Hypothalamus (tissue), 51 donors: Measurements from ENCODE around the gene ZEB2.

ENCODE experiments used
- DNase-seq, 51 donors: peaks; one replicate each; lab custom pipeline; 2025; lab: John Stamatoyannopoulos, UW

The ZEB2 gene

DNA sequence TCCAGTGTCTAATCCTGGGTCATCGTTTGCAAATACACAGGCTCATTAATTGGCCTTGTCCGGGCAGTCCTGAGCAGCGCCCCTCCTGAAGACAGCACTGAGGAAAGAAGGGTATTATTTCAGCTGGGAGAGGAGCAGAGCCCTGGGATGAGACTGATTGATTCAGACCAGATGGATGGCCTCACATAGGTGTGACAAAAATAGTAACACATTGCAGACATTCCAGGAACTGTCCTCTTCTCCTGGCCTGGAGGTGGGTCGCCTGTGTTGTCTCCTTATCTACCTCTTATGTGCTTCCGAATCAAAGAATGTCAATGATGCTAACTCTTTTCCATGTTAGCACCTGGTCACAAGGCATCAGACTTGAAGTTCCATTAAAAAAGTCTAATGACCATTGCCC lies 45.9 kb downstream of the ZEB2 start:
- no peak for DNase-seq

GRCh38 chr2:144472911-144473310 lies 47.0 kb downstream of the ZEB2 start:
- DNase-seq = no peak

DNA sequence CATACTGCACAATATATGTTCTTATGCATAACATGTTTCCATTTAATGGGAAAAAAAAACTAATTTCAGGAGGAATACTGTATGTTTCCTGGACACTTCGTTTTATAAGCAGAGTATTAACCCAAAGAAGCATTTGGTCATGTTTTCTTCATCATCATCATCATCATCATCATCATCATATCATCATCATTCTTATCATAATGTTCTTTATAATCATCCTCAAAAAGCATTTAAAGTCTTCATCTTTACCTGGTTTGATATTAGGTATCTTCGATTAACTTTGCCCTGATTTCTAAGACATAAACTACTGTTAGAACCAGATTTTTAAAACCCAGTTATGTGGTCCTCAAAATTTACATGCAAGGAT lies 47.9 kb downstream of the ZEB2 start:
- no peak for DNase-seq

DNA sequence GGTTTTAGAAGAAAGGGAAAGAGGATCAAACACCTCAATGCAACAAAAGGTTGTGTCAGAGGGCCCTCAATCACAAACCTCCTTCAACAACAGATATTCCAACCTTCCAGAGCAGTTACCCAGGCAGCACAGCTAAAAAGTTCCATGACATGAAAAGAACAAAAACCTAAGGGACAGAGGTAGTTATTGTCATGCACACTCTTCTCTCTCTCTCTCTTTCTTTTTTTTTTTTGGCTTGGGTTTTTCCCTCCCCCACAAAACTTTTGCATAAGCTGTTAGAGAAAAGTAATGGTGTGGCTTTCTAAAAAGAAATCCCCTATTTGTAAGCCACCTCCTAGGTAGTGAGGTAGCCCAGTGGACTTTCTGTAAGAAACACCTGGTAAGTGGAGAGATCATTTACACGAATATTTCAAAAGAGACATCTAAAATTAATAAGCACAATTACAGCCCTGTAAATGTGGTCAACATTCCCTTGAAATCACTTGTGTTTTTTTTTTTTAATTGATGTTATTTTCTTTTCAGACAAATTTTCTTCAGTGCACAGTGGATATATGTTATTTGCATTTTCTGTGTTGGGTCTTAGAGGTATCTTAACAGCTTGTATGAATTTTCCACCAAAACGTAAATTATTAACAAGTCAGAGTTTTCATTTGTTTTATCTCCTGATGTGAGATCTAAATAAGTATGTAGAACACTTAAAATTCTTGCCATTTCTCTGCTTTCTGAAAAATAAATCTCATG lies 48.4 kb downstream of the ZEB2 start:
- no peak for DNase-seq

DNA sequence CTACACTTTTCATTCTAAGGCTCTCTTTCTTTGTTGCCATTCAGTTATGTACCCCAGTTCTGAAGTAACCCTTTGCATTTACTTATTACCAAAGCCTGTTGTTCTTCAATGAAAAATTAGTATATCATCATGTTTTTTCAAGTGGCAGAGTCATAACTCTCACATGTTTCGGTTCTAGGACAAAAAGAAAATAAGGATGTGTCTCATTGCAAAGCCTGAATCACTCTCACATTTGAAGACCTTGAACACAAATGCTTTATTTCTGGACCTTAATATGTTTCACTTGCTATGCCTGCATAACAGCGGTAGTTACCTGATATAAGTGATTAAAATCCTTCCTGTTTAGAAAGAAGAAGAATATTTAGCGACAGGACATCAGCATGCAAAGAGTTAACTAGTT lies 49.1 kb downstream of the ZEB2 start:
- no peak for DNase-seq

DNA sequence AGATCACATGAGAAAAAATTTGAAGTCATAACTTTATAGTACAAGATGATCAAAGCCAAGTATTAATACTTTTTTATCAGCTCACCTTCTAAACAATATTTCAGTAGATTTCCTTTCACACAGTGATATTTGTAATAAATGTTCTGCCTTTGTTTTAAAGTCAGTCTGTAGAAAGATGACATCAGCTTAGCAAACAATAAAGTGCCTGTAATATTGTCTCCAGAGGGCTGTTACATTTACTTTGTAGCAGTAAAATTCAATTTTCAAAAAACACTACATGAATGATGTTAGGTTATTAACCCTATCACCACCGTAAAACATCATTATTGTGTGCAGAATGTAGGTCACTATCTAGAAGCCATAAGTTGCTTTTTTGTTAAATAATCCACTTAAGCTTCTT lies 49.6 kb downstream of the ZEB2 start:
- no peak for DNase-seq

DNA sequence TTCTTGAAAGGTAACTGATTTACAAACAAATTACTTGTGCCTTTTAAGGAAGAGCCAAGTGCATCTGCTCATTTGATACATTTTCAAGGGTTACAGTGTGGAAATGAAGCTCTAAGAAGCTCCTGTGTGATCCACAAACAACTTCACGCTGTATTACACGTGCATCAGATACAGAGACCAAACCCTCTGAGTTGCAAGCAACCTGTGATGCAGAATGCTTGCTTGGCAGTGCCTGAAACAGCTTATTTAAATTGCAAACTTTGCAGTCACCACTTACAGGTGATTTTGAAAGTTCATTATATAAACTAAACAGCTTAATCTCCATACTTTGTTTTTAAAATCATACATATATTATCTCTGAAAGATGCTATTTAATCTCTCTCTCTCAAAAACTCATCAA lies 50.1 kb downstream of the ZEB2 start:
- DNase-seq = no peak

GRCh38 chr2:144468823-144469595 lies 50.9 kb downstream of the ZEB2 start:
- no peak for DNase-seq

DNA sequence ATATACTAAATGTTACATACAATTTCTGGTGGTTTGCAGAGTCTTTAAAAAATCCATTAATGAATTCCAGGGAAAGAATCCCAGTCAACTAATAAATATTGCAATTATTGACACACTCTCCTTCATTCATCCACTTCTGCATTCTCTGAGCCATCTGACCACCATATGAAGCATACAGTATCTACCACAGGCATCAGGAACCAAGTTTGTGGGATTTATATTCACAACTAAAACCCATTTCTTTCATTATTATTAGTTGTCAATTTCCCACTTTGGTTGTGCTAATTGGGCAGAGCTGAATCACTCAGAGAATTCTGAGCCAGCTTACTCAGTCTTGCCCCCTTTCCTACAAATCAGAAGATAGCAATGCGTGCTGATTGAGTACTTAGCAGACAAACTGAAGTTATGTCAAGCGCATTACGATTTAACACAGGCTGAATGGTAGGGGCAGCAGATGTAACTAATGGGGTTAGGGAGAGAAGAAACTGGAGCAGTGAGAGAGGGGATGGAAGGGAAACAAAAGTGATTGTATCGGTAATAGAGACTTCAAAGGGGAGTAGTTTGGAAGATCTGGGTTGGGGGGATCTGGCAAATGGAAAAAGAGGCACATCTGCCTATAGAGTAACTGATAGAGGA lies 52.3 kb downstream of the ZEB2 start:
- DNase-seq = no peak

DNA sequence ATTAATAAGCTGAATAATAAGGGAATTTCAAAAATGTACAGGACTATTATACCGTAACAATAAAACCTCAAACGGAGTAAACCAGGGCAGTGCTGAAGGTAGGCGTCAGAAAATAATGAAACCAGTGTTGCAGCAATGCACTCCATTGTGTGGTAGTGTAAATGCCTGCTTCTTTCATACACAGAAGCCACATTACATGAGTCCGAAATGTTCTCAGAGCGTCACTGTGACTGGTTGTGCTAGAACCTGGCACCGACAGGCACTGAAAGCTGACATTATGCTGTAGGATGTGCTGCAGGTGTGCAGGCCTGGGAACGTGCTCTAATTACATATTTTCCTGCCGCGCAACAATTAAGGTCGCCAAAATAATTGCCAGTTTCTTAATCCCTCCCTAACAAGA lies 53.3 kb downstream of the ZEB2 start:
- DNase-seq = peak in 29 of 51 donors; percentile 13 to 87 (median 55)

GRCh38 chr2:144465749-144466148 lies 54.2 kb downstream of the ZEB2 start:
- DNase-seq = no peak

DNA sequence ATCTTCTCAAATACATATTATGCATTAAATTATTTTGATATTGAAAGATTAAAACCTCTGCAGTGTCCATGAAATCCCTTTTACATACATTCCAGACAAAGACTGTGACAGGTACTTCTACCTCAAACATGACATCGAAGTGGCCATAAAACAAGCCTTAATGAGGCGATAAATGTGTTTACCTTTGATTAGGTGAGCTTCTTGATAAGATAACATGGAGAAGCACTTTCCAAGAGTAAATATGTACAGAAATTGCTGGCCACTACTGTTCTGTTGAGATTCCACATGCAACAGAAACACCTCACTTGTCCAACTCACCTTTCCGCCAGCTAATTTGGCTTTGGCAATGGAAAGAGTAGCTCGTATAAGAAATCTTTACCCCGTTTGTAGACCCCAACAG lies 55.2 kb downstream of the ZEB2 start:
- DNase-seq = no peak

DNA sequence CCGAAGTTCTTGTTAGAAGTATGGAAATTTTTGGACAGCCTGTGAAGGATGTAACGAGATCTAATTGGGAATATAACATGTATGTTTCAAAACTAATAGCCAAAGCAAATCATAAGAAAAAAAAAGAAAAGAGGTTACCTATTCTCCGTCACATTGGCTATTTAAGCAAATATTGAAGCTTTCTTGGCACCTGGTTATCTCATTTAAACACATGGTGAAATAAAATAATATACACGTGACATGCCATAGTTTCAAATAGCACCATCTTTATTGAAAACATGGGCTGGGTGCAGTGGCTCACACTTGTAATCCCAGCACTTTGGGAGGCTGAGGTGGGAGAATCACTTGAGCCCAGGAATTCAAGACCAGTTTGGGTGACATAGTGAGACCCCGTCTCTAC lies 56.7 kb downstream of the ZEB2 start:
- DNase-seq = no peak

DNA sequence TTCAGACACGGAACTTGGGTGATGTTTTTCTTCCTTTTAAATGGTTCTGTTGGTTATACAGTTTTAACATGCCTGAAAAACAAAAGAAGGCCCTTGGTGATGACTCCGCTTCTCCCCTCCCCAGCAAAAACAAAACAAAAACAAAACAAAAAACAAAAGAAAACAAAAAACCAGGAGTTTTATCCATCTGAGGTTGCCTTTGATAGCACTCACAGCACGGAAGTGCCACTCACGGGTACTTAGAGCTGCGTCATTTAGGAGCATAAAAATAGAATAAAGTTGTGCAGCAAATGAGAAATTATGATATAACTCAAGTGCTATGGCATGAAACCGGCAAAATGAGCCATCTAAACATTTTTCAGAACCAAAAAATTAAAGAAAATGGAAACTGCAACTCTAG lies 57.7 kb downstream of the ZEB2 start:
- DNase-seq = no peak

- DNase-seq = peak in 34 of 51 donors; percentile 16 to 85 (median 60)
Observed at GRCh38 chr2:144461308-144461766, 58.6 kb downstream of the ZEB2 start.

GRCh38 chr2:144460727-144461307 lies 59.1 kb downstream of the ZEB2 start:
- DNase-seq = no peak

DNA sequence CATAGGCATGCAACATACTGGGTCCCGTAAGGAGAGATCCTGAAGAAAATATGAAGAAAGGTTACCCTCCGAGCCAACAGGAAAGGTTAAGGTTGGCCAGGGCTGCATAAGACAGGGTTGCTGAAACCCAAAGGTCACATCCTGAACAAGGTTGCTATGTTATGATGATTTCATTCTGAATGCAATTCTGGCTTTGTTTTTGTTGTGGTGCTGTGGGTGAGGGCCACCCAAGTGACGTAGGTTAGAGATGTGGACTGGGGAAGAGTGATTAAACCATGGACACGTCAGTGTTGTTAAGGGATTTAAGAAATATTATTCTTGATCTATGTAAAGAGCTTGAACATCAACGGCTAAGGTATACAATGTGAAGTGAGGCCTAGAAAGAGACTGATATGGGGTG lies 60.0 kb downstream of the ZEB2 start:
- no peak for DNase-seq

DNA sequence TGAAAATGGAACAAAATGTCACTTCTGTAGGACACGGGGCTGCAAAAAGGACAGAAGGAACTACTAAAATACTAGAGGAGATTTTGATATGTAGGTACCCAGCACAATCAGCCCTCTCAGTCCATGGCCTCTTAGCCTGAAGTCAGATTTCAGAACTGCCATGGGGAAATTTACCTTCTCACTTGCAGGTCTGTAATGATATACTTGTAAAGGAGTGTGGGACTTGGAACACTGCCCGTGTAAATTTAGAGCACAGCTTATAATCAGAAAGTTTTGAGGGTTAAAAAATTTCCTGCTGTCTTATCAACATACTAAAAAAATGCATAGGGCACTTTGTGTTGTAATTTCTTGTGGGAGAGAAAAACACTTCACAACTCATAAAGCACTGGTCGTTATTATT lies 60.6 kb downstream of the ZEB2 start:
- DNase-seq = no peak

- no peak for DNase-seq
Observed at GRCh38 chr2:144458541-144458940, 61.4 kb downstream of the ZEB2 start.

DNA sequence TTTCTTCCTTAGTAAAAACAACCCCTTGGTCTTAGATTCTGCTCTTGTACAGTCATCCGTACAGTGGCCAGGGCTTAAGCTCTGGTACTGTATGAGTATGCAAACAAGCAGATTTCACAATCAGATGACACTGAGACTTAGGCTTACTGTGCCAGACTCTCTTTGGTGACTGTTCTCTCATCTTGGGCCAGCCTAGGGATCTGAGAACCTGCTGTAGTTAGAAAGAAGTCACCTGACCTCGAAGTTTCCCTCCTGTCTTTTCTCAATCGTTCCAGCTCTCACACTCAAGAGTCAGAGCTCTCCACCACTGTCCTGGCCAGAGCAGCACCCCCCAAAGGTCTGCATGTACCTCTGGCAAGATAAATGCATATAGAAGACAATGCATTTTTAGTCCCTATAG lies 63.2 kb downstream of the ZEB2 start:
- peak in 1 of 51 donors; percentile 38 for DNase-seq

GRCh38 chr2:144455987-144456386 lies 63.9 kb downstream of the ZEB2 start:
- no peak for DNase-seq
